Amygdala (tissue), 56 donors: ENCODE results near the gene ZSCAN12.

Experiments
- DNase-seq, 56 donors: peaks; one replicate each; lab custom pipeline; 2025; lab: John Stamatoyannopoulos, UW

Gene ZSCAN12

DNA sequence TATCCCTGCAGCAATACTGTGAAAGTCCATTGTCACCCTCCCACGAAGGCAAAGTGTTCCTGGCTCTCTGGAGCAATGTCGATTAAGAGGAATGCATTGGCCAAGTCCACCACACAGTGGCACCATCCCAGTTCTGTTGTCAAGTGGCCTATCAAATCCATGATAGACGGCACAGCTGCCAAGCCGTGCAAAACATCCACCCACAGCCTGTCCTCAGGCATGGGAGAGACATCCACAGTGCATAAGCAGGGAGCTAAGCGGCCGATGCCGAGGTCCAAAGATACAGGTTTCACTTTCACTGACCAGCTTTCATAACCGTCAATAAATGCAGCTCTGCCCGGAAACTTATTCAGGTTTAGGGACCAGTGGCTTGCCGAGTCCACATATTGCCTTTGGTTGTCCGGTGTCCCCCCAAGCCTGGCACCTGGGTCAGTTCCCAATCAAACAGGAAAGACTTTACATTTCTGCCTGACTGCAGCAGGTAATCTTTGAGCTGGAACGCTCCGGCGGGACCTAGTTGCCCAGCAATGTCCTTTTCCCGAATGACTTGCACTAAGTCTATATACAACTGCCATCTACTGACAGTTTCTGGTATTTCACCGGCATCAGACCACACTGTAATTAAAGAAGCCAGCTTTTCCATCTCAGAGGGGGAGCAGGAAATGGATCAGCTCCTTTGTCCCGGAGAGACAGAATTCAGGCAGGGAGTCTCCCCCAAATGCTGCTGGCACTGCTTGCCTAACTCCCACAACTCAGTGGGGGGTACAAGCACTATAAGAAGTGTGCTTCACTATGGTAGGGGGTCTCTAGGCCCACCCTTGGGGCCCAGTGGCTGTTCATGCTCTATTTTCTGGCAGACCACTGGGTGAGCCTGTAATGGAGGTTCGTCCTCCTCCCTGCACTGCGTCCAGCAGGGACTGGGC, 43.5 kb downstream of the ZSCAN12 start:
- DNase-seq = peak in 55 of 56 donors; percentile 8 to 84 (median 57)

DNA sequence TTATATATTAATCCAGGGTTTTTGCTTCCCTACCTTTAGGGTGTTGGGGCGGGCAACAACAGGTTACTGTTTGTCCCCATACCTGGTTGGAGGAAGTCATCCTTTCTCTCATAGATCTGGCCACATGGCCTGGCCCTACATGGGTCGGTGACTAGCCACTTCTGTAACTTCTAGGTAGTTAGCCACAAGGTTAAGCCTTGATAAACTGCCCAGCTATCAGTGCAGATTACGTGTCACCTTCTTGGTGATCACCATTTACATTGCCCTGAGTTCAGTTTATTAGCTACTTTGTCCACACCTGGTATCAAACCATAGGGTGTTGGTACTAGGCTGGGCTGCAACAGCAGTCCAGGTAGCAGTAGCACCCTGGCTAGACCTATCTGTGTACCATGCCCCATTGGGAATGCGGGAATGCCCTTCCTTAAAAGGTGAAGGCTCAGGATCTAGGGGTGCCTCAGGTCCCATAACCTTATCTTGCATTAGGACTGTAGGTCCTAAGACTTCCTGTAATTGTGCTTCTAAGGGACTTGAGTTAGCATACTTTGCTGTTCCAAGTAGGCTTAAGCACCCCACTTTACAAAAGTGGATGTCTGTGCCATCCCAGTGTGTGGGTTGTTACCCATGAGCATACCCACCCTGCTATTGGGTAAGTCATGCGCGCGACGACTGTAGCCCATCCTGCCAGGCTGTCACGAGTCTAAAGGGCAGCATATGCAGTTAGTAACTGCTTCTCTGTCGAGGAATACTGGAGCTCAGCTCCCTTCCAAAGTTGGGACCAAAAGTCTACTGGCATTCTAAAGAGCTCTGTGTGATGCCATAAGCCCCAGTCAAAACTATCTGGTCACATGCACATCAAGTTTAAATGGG, 44.6 kb downstream of the ZSCAN12 start:
- peak in 1 of 56 donors; percentile 1 for DNase-seq

GRCh38 chr6:28353981-28354676, 45.4 kb downstream of the ZSCAN12 start:
- DNase-seq = peak in 19 of 56 donors; percentile 0 to 50 (median 22)

GRCh38 chr6:28353356-28353755, 46.2 kb downstream of the ZSCAN12 start:
- DNase-seq = no peak

DNA sequence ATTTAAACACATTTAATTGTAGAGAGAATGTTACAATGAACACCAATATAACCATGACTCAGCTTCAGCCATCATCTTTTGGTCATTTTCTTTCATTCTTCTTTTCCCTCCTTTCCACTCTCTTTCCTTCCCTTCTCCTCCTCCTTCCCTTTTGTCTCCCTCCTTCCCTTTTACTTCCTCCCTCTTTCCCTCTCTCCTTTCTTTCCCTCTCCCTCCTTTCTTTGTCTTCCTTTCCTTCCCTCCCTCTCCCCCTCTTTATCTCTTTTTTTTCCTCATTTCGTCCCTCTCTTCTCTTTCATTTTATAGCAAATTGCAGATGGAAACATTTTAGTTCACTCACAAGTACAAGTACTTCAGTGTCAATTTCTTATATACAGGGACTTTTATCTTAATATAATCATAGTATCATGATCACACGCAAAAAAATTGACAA, 48.0 kb downstream of the ZSCAN12 start:
- DNase-seq = no peak

DNA sequence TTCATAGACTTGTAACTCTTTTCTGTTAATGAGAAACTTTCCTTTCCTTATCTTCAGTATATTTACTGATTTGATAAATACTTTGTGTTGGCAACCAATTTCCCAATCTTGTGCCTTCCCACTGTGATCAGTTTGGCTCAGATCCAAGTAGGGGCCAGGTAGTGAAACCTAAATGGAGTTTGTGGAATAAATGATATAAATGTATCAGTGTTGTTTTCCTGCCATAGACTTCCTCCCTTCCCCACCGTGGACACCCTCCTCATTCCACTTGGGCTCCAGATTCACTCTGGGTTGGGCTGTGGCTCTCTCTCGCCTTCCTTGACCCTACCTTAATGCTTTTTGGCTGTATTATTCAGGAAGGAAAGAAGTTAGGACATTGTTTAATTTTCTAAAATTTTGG, 48.5 kb downstream of the ZSCAN12 start:
- DNase-seq = no peak

DNA sequence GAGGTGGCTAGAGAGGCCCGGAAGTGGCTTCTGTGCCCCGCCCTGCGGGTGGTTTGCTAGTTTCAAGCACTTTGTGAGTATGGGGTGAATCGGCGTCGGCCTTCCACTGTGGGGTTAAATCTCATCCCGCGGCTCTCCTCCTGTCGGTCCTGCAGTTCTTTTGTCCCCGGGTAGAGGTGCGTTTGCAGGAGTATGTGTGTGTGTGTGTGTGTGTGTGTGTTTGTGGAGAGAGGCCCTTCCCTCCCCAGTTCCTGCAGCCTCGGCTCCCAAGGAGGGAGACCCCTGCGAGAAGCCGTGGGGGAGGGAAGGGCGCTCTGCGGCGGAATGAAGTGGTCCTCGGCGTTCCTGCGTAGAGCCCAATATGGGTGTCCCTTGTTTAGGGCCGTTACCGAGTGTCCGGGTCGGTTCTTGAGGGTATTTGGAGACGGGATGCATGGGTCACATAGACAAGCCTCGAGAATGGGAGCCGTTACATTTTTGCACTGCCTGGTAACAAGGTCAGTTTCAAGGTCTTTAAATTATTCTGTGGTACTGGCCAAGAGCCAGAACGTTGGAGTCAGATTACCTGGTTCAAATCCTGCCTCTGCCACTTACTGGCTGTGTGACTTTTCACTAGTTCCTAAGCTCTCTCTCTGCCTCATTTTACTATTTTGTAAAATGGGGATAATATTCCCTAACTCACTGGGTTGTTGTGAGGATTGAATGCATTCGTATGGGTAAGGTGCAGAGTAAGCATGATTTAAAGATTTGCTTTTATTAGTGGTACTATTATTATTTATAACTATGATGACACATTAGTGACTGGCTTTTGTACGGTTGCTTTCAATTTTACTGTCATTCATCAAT, 49.4 kb downstream of the ZSCAN12 start, which contains the start of gene ZKSCAN3:
ZKSCAN3 (plus strand) TSS at position 56 of the 846 bp plus-strand sequence. CDS start 9,640 bp downstream, outside the sequence.
- DNase-seq = peak in 55 of 56 donors; percentile 16 to 85 (median 68)

DNA sequence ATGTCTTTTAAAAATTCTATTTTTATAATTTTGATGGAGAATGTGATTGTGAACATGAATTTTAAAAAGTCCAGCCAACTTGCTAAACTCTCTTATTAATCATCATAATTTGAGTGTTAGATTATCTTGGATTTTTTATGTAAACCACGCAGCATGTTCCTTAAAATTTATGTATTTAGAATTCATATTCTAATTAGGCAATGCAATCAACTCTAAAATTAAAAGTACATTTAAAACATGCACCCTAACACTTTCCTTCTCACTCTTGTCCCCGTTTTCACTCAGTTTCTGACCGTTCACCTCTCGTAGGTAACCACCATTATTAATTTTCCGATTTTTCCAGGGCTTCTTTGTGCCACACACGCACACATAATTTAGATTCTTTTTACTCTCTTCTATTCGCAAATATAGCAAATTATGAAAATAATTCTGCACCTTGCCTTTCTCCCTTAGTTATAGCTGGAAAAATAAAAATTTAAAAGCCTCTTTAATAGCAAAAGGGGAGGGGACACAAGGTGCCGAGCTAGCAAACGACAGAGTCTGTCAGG, 50.1 kb downstream of the ZSCAN12 start:
- DNase-seq = no peak

GRCh38 chr6:28347119-28347518, 52.4 kb downstream of the ZSCAN12 start:
- DNase-seq = no peak

DNA sequence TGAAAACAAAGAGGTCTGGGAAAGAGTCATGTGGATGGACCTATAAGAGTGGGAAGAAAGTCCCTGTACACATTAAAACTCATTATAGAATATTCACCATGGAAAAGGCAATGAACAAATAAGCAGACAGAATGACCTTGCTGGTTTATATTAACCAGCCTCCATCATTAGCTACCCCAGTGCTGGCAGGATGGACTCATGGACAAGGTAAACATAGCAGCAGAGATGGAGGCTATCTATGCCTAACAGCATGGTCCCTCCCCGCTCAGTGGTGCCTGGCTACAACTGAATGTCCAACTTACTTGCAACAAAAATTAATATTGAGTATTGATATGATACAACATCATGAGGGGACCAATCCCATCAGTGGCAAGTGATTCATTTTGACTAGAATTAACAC, 54.3 kb downstream of the ZSCAN12 start:
- DNase-seq = no peak

- no peak for DNase-seq
These were observed 55.5 kb downstream of the ZSCAN12 start for GRCh38 chr6:28343898-28344677.

DNA sequence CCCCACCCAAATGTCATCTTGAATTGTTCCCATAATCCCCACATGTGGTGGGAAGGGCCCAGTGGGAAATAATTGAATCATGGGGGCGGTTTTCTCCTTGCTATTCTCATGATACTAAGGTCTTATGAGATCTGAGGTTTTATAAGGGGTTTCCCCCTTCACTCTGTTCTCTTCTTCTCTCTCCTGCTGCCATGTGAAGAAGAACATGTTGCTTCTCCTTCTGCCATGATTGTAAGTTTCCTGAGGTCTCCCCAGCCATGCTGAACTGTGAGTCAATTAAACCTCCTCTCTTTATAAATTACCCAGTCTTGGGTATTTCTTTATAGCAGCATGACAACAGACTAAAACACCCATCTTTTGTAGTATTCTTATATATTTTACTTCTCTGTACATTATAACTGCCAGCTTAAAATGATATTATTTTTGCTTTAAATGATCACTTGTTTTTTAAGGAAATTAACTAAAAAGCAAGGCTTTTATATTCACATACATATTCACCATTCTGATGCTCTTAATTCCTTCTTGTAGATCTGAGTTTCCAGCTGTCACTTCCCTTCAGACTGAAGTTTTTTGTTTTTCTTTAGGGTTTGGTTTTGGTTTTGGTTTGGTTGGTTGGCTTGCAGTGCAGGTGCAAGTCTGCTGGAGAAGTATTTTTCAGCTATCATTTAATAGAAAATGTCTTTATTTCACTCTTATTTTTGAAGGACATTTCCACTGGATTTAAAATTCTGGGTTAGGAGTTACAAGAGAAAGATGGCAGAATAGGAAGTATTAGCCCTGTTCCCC, 59.0 kb downstream of the ZSCAN12 start:
- DNase-seq = no peak

GRCh38 chr6:28337121-28337520, 62.4 kb downstream of the ZSCAN12 start:
- no peak for DNase-seq

DNA sequence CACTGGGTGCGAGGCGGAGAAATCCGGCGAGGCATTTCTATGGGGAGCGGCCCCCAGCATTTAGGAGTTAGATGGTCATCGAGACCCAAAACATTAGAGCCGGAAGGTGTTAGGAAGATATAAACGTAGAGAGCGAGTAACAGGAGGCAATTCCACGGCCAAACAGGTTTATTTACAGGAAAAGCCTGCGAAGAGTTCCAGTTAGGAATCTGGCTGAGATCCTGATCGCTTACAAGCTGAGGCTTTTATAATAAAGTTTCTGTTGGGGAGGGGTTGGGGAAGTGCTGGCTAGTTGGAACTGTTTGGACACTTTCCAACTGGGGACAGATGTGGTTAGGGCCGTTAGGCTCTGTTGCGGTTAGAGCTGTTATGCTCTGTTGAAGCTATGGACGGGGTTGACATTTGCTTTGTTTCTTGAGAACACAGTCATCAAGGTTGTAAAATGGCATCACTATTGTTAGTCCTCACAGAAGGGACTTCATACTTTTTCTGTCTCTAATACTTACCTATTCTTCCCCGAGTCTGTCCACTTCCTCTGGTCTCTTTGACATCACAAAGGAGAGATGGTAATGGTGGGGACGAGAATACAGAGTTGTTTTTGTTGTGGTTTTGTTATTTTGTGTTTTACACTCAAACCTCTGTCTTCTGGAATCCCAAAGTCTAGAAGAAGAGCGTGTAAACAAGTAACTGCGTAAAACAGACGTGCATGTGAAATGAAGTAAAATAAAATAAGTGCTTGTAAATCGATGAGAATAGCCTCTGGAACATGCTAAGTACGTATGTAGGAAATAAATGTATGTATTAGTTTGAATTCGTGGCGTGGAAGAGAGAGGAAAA, 63.0 kb downstream of the ZSCAN12 start:
- DNase-seq = peak in 13 of 56 donors; percentile 1 to 72 (median 42)

DNA sequence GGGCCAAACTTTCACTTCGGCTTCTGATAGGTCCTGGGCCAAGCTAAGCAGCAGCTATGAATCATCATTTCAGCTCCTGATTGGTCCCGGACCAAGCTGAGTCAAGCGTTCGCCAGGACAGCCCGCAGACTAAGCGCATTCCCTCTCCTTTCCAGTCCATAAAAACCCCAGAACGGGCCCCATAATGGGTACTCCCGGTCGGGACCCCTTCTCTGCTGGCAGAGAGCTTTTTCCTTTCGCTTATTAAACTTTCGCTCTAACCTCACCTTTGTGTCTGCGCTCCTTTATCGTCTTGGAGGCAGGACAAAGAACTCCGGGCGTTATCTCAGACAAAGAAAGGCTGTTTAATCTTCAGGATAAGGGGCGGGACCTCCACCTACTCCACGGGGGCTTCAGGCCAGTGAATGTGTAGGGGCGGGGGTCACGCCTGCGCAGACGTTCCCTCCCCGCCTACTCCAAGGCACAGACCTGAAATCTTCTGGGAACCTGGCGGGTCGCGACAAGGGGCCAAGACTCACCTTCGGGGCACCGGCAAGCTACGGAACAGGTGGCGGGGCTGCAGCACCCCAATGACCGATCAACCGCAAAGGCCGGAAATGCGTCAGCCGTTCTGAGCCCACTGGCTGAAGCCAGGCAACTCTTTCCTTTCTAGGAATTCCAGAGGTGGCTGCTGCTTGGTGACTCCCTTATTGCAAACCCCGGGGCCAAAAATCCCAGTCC, 63.8 kb downstream of the ZSCAN12 start, which contains the start of gene ZSCAN31:
ZSCAN31 (minus strand) TSS at position 585 of the 720 bp plus-strand sequence. CDS start 6,465 bp downstream, outside the sequence.
- DNase-seq = peak; percentile 42 to 99 (median 82)
